ENCODE data around the gene TSPAN9. TPM values are rescaled to one million over a fixed set of nuclear protein-coding genes. Genes with fewer than 3 reads are reported as not detected.

The TSPAN9 gene
- total RNA-seq, 1 donor, result 13.0 TPM

- Histone ChIP-seq H3K4me3 (ENCODE audit: insufficient read depth, low read length) (no peak overlapping the region), H3K4me1 (ENCODE audit: insufficient read depth, low read length) (no peaks in the 10 kb centered on the region), H4K20me1 (ENCODE audit: insufficient read depth, low read length) (no peaks in the 10 kb centered on the region), H2AFZ (ENCODE audit: low read length) (no peak overlapping the region), H3K79me2 (ENCODE audit: insufficient read depth, low read length) (no peaks in the 10 kb centered on the region), H3K27me3 (ENCODE audit: insufficient read depth, low read length) (peaks cover 4% of the 10 kb centered on the region), H3K27ac (ENCODE audit: low read depth, low read length) (no peak overlapping the region), H3K4me2 (ENCODE audit: insufficient read depth, low read length) (no peak overlapping the region), H3K36me3 (ENCODE audit: insufficient read depth, low read length) (no peaks in the 10 kb centered on the region), H3K9me3 (ENCODE audit: low read depth, low read length) (no peaks in the 10 kb centered on the region)
- no peak for TF ChIP-seq CTCF (IDR thresholded peaks at IDR 0.05; ENCODE audit: extremely low read depth, low read depth, low read length)
- no peak for DNase-seq (ENCODE audit: insufficient read length, low spot score, missing footprints)
Measured at GRCh38 chr12:3250576-3250975, 173.4 kb downstream of the TSPAN9 start.

- no peak for TF ChIP-seq CTCF (IDR thresholded peaks at IDR 0.05; ENCODE audit: extremely low read depth, low read depth, low read length)
- Histone ChIP-seq H3K36me3 (ENCODE audit: insufficient read depth, low read length) (no peaks in the 10 kb centered on the region), H3K27me3 (ENCODE audit: insufficient read depth, low read length) (peaks cover 4% of the 10 kb centered on the region), H3K4me1 (ENCODE audit: insufficient read depth, low read length) (no peaks in the 10 kb centered on the region), H2AFZ (ENCODE audit: low read length) (no peak overlapping the region), H3K27ac (ENCODE audit: low read depth, low read length) (no peak overlapping the region), H3K9me3 (ENCODE audit: low read depth, low read length) (no peaks in the 10 kb centered on the region), H3K79me2 (ENCODE audit: insufficient read depth, low read length) (no peaks in the 10 kb centered on the region), H3K4me3 (ENCODE audit: insufficient read depth, low read length) (no peak overlapping the region), H4K20me1 (ENCODE audit: insufficient read depth, low read length) (no peaks in the 10 kb centered on the region), H3K4me2 (ENCODE audit: insufficient read depth, low read length) (no peak overlapping the region)
- DNase-seq (ENCODE audit: insufficient read length, low spot score, missing footprints), result no peak
Measured at GRCh38 chr12:3251067-3251466, 173.9 kb downstream of the TSPAN9 start.

- H3K4me2 ChIP-seq (ENCODE audit: insufficient read depth, low read length), result no peak overlapping the region
- H3K4me1 ChIP-seq (ENCODE audit: insufficient read depth, low read length), result no peaks in the 10 kb centered on the region
- H3K9me3 ChIP-seq (ENCODE audit: low read depth, low read length), result no peaks in the 10 kb centered on the region
- no peaks in the 10 kb centered on the region for H3K36me3 ChIP-seq (ENCODE audit: insufficient read depth, low read length)
- H2AFZ ChIP-seq (ENCODE audit: low read length), result no peak overlapping the region
- no peak for DNase-seq (ENCODE audit: insufficient read length, low spot score, missing footprints)
- H3K27me3 ChIP-seq (ENCODE audit: insufficient read depth, low read length), result peaks cover 4% of the 10 kb centered on the region
- H3K79me2 ChIP-seq (ENCODE audit: insufficient read depth, low read length), result no peaks in the 10 kb centered on the region
- TF ChIP-seq CTCF (IDR thresholded peaks at IDR 0.05; ENCODE audit: extremely low read depth, low read depth, low read length), result no peak
- no peak overlapping the region for H3K4me3 ChIP-seq (ENCODE audit: insufficient read depth, low read length)
- H4K20me1 ChIP-seq (ENCODE audit: insufficient read depth, low read length), result no peaks in the 10 kb centered on the region
- no peak overlapping the region for H3K27ac ChIP-seq (ENCODE audit: low read depth, low read length)
Measured at GRCh38 chr12:3251691-3252090, 174.5 kb downstream of the TSPAN9 start.

GRCh38 chr12:3252450-3252891, 175.3 kb downstream of the TSPAN9 start:
- H3K27me3 ChIP-seq (ENCODE audit: insufficient read depth, low read length), result peaks cover 4% of the 10 kb centered on the region
- no peaks in the 10 kb centered on the region for H3K36me3 ChIP-seq (ENCODE audit: insufficient read depth, low read length)
- no peak overlapping the region for H3K4me2 ChIP-seq (ENCODE audit: insufficient read depth, low read length)
- no peaks in the 10 kb centered on the region for H3K79me2 ChIP-seq (ENCODE audit: insufficient read depth, low read length)
- H3K9me3 ChIP-seq (ENCODE audit: low read depth, low read length), result no peaks in the 10 kb centered on the region
- no peaks in the 10 kb centered on the region for H3K4me1 ChIP-seq (ENCODE audit: insufficient read depth, low read length)
- H3K4me3 ChIP-seq (ENCODE audit: insufficient read depth, low read length), result no peak overlapping the region
- no peak for DNase-seq (ENCODE audit: insufficient read length, low spot score, missing footprints)
- H4K20me1 ChIP-seq (ENCODE audit: insufficient read depth, low read length), result no peaks in the 10 kb centered on the region
- no peak overlapping the region for H2AFZ ChIP-seq (ENCODE audit: low read length)
- no peak overlapping the region for H3K27ac ChIP-seq (ENCODE audit: low read depth, low read length)
- no peak for TF ChIP-seq CTCF (IDR thresholded peaks at IDR 0.05; ENCODE audit: extremely low read depth, low read depth, low read length)

Data from osteoblast (primary cell).